ENCODE measurements around the gene FHDC1.

- TF ChIP-seq EZH2 (IDR thresholded peaks at IDR 0.05) (no peak), FOXP2 (optimal IDR thresholded peaks at IDR 0.05; ENCODE audit: control extremely low read depth, extremely low read length, insufficient read depth) (no peak), POLR2AphosphoS5 (IDR thresholded peaks at IDR 0.05; ENCODE audit: borderline replicate concordance, low read depth, low read length) (no peak)
Observed at GRCh38 chr4:153000076-153000420, 63.9 kb downstream of the FHDC1 start.

Measured in SK-N-MC (cell line).